Tibial nerve (tissue), 4 donors: ENCODE measurements around the gene LRRC8A. TPM values are rescaled to one million over a fixed set of nuclear protein-coding genes. Genes with fewer than 3 reads are reported as not detected.

Experiments used
- DNase-seq, 2 donors: peaks; one replicate each; pipeline ENCODE4 v3.0.0-alpha.2; 2019; ENCODE audit warnings: low spot score in 2 of 2
- H3K27ac ChIP-seq, 4 donors: fragments of 200-600 bp; sonication (generic) in 3 of 4; one replicate each; pipeline ENCODE4 v1.5.1; 2017 to 2019; ENCODE audit warnings: mild to moderate bottlenecking in 1 of 4
- H3K27me3 ChIP-seq, 2 donors: fragments of 200-600 bp; sonication (generic) in 1 of 2; one replicate each; pipeline versions ENCODE4 v1.5.1 to v1.6.0; 2017 to 2019
- H3K36me3 ChIP-seq, 3 donors: fragments of 200-600 bp; sonication (generic); one replicate each; pipeline ENCODE4 v1.5.1; 2018 to 2019
- H3K4me1 ChIP-seq, 4 donors: fragments of 200-600 bp; sonication (generic) in 3 of 4; one replicate each; pipeline ENCODE4 v1.5.1; 2017 to 2019
- H3K4me3 ChIP-seq, 4 donors: fragments of 200-600 bp; sonication (generic) in 3 of 4; one replicate each; pipeline ENCODE4 v1.5.1; 2017 to 2019; ENCODE audit warnings: mild to moderate bottlenecking in 1 of 4, moderate library complexity in 1 of 4
- H3K9me3 ChIP-seq, 4 donors: fragments of 200-600 bp; sonication (generic) in 3 of 4; one replicate each; pipeline ENCODE4 v1.5.1; 2017 to 2019
- CTCF ChIP-seq, 5 experiments: fragments of 200-600 bp in 3 of 5; fragments of 450-650 bp in 2 of 5; sonication (generic) in 3 of 5; IDR thresholded peaks; one replicate each; pipeline ENCODE4 v1.5.1; 2016 to 2019; ENCODE audit warnings: antibody characterized with exemption in 5 of 5, mild to moderate bottlenecking in 3 of 5, moderate library complexity in 2 of 5
- EP300 ChIP-seq, 2 donors: sonication (generic); formaldehyde crosslinking; IDR thresholded peaks; one replicate each; pipeline ENCODE4 v1.6.1; 2017; ENCODE audit warnings: antibody characterized with exemption in 2 of 2, mild to moderate bottlenecking in 1 of 2
- POLR2A ChIP-seq, 2 donors: fragments of 450-650 bp; IDR thresholded peaks; one replicate each; pipeline ENCODE4 v1.6.1; 2017; ENCODE audit warnings: antibody characterized with exemption in 2 of 2, mild to moderate bottlenecking in 2 of 2, moderate library complexity in 2 of 2
- WGBS, 2 donors: methylation state at CpG; one replicate each; pipeline ENCODE4 v1.1.5; 2018; 5-methylcytosine and 5-hydroxymethylcytosine counted together
- total RNA-seq, 4 donors: library from RNA; depleted of rRNA; stranded (reverse); fragments of >200 nt; gene quantifications; one replicate each; pipeline ENCODE4 v1.1.0, GENCODE V29; 2016

The LRRC8A gene
- total RNA-seq, 4 donors from 2014 or later = 65.1 to 94.7 (median 81.1) TPM

- H3K36me3 ChIP-seq = peaks cover 0 to 40% (median 0%) of the 10 kb centered on the region in 3 donors
- peaks cover 0 to 56% (median 25%) of the 10 kb centered on the region in 4 donors for H3K4me1 ChIP-seq
- H3K4me3 ChIP-seq = no peak overlapping the region
- H3K27ac ChIP-seq = peak overlapping the region; percentile 42 to 80 (median 66)
- no peak for TF ChIP-seq POLR2A (IDR thresholded peaks at IDR 0.05)
- TF ChIP-seq CTCF (IDR thresholded peaks at IDR 0.05) = no peak
- TF ChIP-seq EP300 (IDR thresholded peaks at IDR 0.05) = no peak
- H3K27me3 ChIP-seq = no peaks in the 10 kb centered on the region
- no peak for DNase-seq
- 72 to 77% methylated on average over 16 to 17 of the region's 18 CpGs for WGBS, 2 donors
- H3K9me3 ChIP-seq = no peaks in the 10 kb centered on the region
Measured at GRCh38 chr9:128898845-128899565, 17.1 kb downstream of the LRRC8A start.

GRCh38 chr9:128899566-128900322 is 17.8 kb downstream of the LRRC8A start:
- WGBS, 2 donors = 52 to 54% methylated on average over 8 of the region's 8 CpGs
- DNase-seq = no peak
- peaks cover 0 to 58% (median 25%) of the 10 kb centered on the region in 4 donors for H3K4me1 ChIP-seq
- H3K27me3 ChIP-seq = no peaks in the 10 kb centered on the region
- peak overlapping the region in 3 of 4 donors; percentile 58 to 80 (median 75) for H3K27ac ChIP-seq
- TF ChIP-seq EP300 (IDR thresholded peaks at IDR 0.05) = no peak
- TF ChIP-seq CTCF (IDR thresholded peaks at IDR 0.05) = no peak
- TF ChIP-seq POLR2A (IDR thresholded peaks at IDR 0.05) = no peak
- no peaks in the 10 kb centered on the region for H3K9me3 ChIP-seq
- peaks cover 0 to 39% (median 0%) of the 10 kb centered on the region in 3 donors for H3K36me3 ChIP-seq
- H3K4me3 ChIP-seq = no peak overlapping the region

- peak overlapping the region in 3 of 4 donors; percentile 26 to 76 (median 76) for H3K27ac ChIP-seq
- 75 to 80% methylated on average over 6 to 7 of the region's 7 CpGs for WGBS, 2 donors
- H3K36me3 ChIP-seq = peaks cover 0 to 31% (median 0%) of the 10 kb centered on the region in 3 donors
- no peak for DNase-seq
- TF ChIP-seq POLR2A (IDR thresholded peaks at IDR 0.05) = no peak
- TF ChIP-seq EP300 (IDR thresholded peaks at IDR 0.05) = no peak
- no peak for TF ChIP-seq CTCF (IDR thresholded peaks at IDR 0.05)
- no peak overlapping the region for H3K4me3 ChIP-seq
- H3K27me3 ChIP-seq = no peaks in the 10 kb centered on the region
- H3K4me1 ChIP-seq = peaks cover 0 to 45% (median 21%) of the 10 kb centered on the region in 4 donors
- no peaks in the 10 kb centered on the region for H3K9me3 ChIP-seq
Measured at GRCh38 chr9:128901379-128901778, 19.4 kb downstream of the LRRC8A start.

GRCh38 chr9:128901822-128902221 is 19.9 kb downstream of the LRRC8A start:
- no peak for DNase-seq
- peaks cover 0 to 45% (median 19%) of the 10 kb centered on the region in 4 donors for H3K4me1 ChIP-seq
- 81 to 94% methylated on average over 2 to 5 of the region's 5 CpGs for WGBS, 2 donors

More at GRCh38 chr9:128901822-128902221, 19.9 kb downstream of the LRRC8A start:
- peak overlapping the region in 3 of 4 donors; percentile 26 to 76 (median 76) for H3K27ac ChIP-seq
- H3K4me3 ChIP-seq = no peak overlapping the region
- no peaks in the 10 kb centered on the region for H3K9me3 ChIP-seq
- H3K36me3 ChIP-seq = peaks cover 0 to 30% (median 0%) of the 10 kb centered on the region in 3 donors
- no peaks in the 10 kb centered on the region for H3K27me3 ChIP-seq
- TF ChIP-seq EP300 (IDR thresholded peaks at IDR 0.05) (no peak), POLR2A (IDR thresholded peaks at IDR 0.05) (no peak), CTCF (IDR thresholded peaks at IDR 0.05) (no peak)
